HFFc6 (cell line): ENCODE results near the gene DAZAP1. TPM values are rescaled to one million over a fixed set of nuclear protein-coding genes. Genes with fewer than 3 reads are reported as not detected.
A peak's percentile ranks its signal among the peaks of the same experiment; 100 is the strongest.

Experiments
- DNase-seq: peaks from one replicate; pipeline ENCODE4 v3.0.0-alpha.2; 2018
- H3K27ac Mint-ChIP-seq: 2 replicates; pipeline ENCODE4 v1.8.0; 2020; ENCODE audit warnings: mild to moderate bottlenecking, mixed read lengths
- H3K27me3 Mint-ChIP-seq: 2 replicates; pipeline ENCODE4 v1.8.0; 2021; ENCODE audit warnings: mild to moderate bottlenecking, moderate library complexity, mixed read lengths; ENCODE audit not compliant: insufficient read depth
- H3K36me3 Mint-ChIP-seq: 2 replicates; pipeline ENCODE4 v1.8.0; 2021; ENCODE audit warnings: low read depth, mixed read lengths
- H3K4me1 Mint-ChIP-seq: 2 replicates; pipeline ENCODE4 v1.8.0; 2020; ENCODE audit warnings: low read depth, mixed read lengths
- H3K4me3 Mint-ChIP-seq: 2 replicates; pipeline ENCODE4 v1.8.0; 2020; ENCODE audit warnings: mild to moderate bottlenecking, moderate library complexity, mixed read lengths
- H3K9me3 Mint-ChIP-seq: 2 replicates; pipeline ENCODE4 v1.8.0; 2020; ENCODE audit warnings: mild to moderate bottlenecking, mixed read lengths
- total RNA-seq, 6 experiments: library from RNA; stranded (reverse); fragmentation: NEBNext Ultra II Directional; extraction: Animal tissue kit (Norgen Biotek cat#: 25700); gene quantifications; 2 replicates in 1 of 6; 3 replicates in 5 of 6; pipeline ENCODE4 v1.2.3, GENCODE V29; 2021
- TF ChIP-seq, protein P1 (sequence below): fragments of 200-600 bp; sonication (generic); IDR thresholded peaks from 2 replicates; pipeline ENCODE4 v1.5.0; 2021; ENCODE audit warnings: antibody characterized with exemption, mild to moderate bottlenecking

DAZAP1 gene
- total RNA-seq, 6 experiments from 2014 or later: 87.2 to 109 (median 103) TPM

DNA sequence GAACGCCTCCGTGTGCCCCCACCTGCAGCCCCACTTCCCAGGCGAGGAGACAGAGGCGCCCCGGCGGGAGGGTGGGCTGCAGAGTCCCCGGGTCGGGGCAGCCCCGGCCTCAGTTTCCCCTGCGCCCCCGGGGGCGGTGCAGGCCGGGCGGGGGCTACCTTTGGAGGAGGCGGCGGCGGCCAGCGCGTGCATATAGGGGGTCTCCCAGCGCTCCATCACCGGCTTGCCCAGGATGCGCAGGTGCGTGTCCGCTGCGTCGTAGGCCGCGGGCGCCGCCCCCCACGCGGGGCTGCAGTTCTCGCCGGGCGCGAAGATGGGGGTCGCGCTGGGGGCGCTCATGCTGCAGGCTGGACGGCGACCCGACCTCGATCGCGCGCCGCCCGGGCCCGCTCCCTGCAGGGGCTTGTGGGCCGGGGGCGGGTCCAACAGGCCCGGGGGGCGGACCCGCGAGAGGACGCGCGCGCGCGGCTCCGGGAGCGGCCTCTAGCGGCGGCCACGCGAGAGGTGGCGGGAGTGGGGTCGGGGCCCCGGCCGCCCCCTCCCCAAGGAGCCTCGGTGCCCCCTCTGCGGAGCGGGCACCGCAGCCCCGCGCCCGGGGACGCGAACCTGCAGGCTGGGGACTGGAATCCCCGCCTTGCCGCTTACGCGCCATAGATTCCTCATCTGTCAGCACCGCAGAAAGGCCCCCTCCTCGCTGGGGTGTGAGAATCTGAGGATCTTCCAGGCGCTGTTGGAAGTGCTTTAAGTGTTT is 6.1 kb upstream of the DAZAP1 start, which contains the start of gene GAMT:
TSS of gene GAMT (minus strand) at position 405 of the 751 bp plus-strand sequence. CDS start at position 339, 66 bp downstream.
- Mint-ChIP-seq H3K4me1 (peaks cover 15% of the 10 kb centered on the region), H3K4me3 (peak within 1 kb of the TSS; percentile 80), H3K9me3 (no peaks in the 10 kb centered on the region), H3K27ac (peak within 1 kb of the TSS; percentile 42; the same call in 1 of the 2 replicates), H3K27me3 (0 out of 2 replicates have a peak, but pooled peaks cover 1% of the 10 kb centered on the region), H3K36me3 (no peaks in the 10 kb centered on the region; the same call in 1 of the 2 replicates)
- no peak for DNase-seq
- TF ChIP-seq, protein P1, sequence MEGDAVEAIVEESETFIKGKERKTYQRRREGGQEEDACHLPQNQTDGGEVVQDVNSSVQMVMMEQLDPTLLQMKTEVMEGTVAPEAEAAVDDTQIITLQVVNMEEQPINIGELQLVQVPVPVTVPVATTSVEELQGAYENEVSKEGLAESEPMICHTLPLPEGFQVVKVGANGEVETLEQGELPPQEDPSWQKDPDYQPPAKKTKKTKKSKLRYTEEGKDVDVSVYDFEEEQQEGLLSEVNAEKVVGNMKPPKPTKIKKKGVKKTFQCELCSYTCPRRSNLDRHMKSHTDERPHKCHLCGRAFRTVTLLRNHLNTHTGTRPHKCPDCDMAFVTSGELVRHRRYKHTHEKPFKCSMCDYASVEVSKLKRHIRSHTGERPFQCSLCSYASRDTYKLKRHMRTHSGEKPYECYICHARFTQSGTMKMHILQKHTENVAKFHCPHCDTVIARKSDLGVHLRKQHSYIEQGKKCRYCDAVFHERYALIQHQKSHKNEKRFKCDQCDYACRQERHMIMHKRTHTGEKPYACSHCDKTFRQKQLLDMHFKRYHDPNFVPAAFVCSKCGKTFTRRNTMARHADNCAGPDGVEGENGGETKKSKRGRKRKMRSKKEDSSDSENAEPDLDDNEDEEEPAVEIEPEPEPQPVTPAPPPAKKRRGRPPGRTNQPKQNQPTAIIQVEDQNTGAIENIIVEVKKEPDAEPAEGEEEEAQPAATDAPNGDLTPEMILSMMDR: peak; percentile 77

DNA sequence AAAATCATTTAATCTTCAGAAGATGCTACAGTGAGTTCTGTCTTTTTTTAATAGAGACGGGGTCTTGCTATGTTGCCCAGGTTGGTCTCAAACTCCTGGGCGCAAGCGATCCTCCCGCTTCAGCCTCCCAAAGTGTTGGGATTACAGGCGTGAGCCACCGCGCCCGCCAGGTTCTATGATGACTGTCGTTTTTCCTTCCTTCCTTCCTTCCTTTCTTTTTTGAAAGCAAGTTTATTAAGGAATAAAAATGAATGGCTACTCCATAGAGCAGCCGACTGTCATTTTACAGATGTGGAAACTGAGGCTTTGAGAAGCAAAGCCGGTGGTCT is 5.5 kb upstream of the DAZAP1 start:
- H3K36me3 Mint-ChIP-seq: no peaks in the 10 kb centered on the region; the same call in 1 of the 2 replicates
- H3K4me1 Mint-ChIP-seq: peaks cover 20% of the 10 kb centered on the region
- TF ChIP-seq, protein P1: no peak
- H3K27me3 Mint-ChIP-seq: 0 out of 2 replicates have a peak, but pooled peaks cover 1% of the 10 kb centered on the region
- H3K4me3 Mint-ChIP-seq: peak overlapping the region; percentile 42
- no peak overlapping the region; the same call in 1 of the 2 replicates for H3K27ac Mint-ChIP-seq
- H3K9me3 Mint-ChIP-seq: no peaks in the 10 kb centered on the region
- DNase-seq: no peak

DNA sequence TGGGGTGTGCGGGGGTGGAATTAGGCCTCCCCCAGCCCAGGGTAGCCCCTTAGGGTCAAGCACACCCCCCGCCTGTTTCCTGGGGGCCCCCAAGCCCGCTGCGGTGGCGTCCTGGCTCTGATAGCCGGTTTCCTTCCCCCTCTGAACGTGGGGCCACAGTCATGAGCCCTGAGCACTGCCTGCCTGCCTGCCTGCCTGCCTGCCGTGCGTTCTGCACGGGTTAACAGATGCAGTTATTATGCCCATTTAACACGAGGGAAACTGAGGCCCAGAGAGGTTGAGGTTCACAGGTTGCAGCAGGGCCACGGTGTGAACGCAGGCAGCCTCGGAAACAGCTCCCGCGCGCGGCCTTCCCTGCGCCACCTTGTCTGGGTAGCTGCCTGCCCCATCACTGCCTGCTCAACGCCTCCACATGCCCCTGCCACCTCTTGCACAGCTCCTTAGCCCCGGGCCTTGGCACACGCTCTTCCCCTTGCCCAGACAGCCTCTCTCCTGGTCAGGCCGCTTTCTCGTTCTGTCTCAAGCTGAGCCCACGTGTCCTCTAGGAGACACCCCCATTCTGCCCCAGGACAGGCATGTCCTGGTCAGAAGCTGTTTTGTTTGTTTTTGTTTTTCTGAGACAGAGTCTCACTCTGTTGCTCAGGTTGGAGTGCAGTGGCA is 4.8 kb upstream of the DAZAP1 start:
- Mint-ChIP-seq H3K4me1 (peaks cover 20% of the 10 kb centered on the region), H3K27ac (peak overlapping the region; percentile 25; the same call in 1 of the 2 replicates), H3K9me3 (no peaks in the 10 kb centered on the region), H3K4me3 (peak overlapping the region; percentile 68), H3K36me3 (no peaks in the 10 kb centered on the region; the same call in 1 of the 2 replicates), H3K27me3 (0 out of 2 replicates have a peak, but pooled peaks cover under 1% of the 10 kb centered on the region)
- DNase-seq: no peak
- TF ChIP-seq, protein P1: no peak

DNA sequence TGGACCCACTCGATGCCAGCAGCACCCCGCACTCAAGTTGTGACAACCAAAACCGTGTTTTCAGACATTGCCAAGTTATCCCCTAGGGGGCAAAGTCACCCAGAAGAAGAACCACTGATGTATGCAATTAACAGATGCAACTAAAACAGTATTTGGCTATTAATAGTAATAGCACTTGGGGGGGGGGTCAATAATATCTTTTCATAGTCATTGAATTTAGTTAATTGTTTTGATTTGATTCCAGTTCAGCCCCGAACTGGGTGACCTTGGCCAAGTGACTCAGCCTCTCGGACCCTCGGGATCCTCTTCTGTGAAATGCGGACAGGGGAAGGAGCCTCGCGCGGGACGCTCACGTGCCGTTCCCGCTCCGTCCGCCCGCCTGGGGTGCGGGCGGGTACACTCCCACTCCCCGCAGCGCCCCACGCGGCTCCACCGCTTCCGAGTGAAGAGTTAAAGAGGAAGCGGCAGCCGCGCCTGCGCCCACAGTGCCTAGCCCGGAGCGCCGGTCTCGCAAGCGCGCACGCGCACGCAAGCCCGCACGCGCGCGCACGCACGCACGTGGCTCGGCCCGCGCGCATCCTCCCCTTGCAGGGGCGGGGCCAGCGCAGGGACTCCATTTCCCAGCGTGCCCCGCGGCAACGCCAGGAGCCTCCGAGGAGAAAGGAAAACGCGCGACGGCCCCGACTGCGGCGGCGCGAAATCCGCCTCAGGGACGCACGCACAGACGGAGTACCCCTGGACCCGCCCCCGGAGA is 435 bp upstream of the DAZAP1 start:
- Mint-ChIP-seq H3K36me3 (peaks cover 6% of the 10 kb centered on the region), H3K4me3 (peak overlapping the region; percentile 80), H3K27me3 (no peaks in the 10 kb centered on the region), H3K9me3 (no peaks in the 10 kb centered on the region), H3K4me1 (peaks cover 48% of the 10 kb centered on the region), H3K27ac (peak overlapping the region; percentile 68)
- DNase-seq: peak; percentile 97
- TF ChIP-seq, protein P1: peak; percentile 74
